Subcutaneous adipose tissue (tissue), 4 donors: Measurements from ENCODE around the gene ETS1. TPM values are rescaled to one million over a fixed set of nuclear protein-coding genes. Genes with fewer than 3 reads are reported as not detected.

ENCODE experiments used
- total RNA-seq, 4 donors: library from RNA; depleted of rRNA; stranded (reverse); fragments of >200 nt; gene quantifications; one replicate each; pipeline ENCODE4 v1.1.0, GENCODE V29; 2016
- TF ChIP-seq, protein P1 (sequence below): fragments of 450-650 bp; IDR thresholded peaks from one replicate; pipeline ENCODE4 v1.5.1; 2016; ENCODE audit warnings: low read depth, mild to moderate bottlenecking, control low read depth, antibody characterized with exemption, moderate library complexity

Gene ETS1
- total RNA-seq, 4 donors from 2014 or later: 57.6 to 149 (median 96.7) TPM

DNA sequence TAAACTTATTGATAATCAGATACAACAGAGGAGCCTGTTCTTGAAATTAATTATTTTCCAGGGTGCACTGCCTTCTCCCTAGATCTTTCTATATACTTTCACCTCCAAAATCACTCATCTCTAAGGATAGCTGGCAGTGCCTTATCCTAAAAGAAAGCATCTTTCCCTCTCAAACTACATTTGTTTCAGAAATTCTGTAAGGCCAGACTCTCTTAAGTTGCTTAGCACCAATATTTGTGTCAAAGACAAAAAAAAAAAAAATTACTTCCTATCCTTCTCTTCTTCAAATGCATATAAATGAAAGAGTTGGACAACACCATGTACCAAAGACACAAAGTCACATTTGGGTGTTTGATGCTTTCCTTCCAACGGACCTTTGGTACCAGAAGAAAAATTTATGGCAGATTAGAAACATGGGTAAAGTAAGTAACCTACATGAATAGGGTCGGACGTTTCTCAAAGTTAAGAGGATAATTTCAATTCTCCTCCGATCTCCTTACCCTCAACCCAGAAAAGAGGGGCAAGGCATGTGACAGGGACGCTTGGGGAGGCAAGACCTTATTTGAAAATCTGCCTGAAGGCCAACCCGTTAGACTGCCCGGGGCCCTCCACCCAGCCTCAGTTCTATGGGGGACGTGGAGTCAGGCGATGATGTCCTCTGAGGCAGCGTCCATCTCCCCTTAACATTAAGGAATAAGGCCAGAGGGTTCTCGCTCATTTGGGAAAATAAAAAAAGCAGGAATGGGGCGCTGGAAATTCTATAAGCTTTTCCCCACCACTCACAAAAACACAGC lies 66.3 kb downstream of the ETS1 start:
- TF ChIP-seq, protein P1, sequence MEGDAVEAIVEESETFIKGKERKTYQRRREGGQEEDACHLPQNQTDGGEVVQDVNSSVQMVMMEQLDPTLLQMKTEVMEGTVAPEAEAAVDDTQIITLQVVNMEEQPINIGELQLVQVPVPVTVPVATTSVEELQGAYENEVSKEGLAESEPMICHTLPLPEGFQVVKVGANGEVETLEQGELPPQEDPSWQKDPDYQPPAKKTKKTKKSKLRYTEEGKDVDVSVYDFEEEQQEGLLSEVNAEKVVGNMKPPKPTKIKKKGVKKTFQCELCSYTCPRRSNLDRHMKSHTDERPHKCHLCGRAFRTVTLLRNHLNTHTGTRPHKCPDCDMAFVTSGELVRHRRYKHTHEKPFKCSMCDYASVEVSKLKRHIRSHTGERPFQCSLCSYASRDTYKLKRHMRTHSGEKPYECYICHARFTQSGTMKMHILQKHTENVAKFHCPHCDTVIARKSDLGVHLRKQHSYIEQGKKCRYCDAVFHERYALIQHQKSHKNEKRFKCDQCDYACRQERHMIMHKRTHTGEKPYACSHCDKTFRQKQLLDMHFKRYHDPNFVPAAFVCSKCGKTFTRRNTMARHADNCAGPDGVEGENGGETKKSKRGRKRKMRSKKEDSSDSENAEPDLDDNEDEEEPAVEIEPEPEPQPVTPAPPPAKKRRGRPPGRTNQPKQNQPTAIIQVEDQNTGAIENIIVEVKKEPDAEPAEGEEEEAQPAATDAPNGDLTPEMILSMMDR: no peak

DNA sequence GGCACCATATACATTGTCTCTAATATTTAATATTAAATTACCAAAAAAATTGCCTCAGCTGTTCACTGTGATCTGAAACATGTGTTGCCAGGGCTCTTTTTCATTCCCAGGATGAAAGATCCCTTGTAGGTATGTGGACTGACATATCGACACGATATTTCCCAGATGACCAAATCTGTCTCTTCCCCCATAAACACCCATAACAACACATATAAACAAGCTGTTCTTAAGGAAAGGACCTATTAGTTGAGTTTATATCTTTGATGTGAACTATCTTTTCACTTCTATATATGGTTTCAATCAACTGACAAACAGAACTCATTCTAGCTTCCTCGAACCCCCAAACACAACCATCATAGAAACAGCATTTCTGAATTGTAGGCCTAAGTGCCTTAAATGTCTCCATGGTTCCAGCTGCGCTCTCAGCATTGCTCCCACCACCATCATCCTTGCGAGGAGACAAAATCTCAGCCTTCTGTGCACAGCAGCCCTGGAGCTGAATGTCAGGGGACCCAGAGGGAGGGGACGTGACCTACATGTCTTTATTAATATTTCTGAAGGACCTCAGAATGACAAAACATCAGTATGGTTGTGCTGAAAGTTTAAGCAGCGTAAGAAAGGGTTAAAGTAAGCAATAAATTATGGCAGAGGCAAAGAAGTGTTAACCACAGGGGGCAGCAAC lies 67.0 kb downstream of the ETS1 start:
- TF ChIP-seq, protein P1: no peak

DNA sequence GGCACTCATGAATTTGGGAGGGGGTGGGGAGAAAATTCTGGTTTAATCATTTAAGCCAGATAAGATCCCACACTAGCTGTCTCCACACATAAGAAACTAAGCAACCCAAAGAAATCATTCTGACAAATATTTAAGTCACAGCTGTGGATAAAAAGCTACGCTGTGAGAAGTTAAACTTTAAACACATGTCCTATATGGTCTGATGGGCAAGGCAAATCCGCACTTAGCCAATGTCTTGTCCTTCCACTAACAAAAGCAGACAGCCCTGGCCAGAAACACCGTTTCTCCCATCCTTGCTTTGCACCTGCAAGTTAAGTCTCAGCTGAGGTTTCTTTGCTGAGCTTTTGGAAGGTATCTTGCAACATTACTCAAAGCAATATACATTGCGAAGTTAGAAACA lies 68.0 kb downstream of the ETS1 start:
- TF ChIP-seq, protein P1: no peak

DNA sequence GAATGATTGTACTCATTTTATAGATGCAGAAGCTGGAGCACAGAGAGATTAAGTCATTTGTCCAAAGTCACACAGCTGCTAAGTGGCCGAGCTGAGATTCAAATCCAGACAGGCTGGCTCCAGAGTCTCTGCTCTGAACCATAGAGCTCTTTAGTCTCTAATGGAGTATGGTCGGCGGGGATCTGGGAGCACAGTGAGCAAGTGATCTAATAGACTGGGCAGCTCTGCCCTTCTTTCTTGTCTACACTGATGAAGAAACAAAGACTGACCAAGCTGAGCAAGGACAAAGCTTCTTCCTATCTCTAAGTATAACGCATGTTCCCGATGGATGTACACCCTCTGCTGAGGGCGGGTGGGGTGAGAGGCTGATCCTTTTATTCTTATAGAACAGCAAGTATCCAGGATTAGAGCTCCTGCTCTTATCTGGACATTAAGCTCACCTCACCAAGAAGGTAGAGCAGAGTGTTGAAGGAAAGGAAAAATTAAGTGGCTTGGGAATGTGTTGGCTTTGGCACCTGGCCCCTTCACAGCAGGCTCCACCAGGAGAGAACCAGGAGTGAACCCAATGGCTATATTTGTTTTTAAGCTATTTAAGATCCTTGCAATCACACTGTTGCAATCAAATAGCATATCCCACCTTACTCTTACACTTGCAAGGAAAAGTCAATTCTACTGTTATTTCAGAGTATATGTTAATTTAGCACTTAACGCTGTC lies 68.7 kb downstream of the ETS1 start:
- TF ChIP-seq, protein P1: no peak

DNA sequence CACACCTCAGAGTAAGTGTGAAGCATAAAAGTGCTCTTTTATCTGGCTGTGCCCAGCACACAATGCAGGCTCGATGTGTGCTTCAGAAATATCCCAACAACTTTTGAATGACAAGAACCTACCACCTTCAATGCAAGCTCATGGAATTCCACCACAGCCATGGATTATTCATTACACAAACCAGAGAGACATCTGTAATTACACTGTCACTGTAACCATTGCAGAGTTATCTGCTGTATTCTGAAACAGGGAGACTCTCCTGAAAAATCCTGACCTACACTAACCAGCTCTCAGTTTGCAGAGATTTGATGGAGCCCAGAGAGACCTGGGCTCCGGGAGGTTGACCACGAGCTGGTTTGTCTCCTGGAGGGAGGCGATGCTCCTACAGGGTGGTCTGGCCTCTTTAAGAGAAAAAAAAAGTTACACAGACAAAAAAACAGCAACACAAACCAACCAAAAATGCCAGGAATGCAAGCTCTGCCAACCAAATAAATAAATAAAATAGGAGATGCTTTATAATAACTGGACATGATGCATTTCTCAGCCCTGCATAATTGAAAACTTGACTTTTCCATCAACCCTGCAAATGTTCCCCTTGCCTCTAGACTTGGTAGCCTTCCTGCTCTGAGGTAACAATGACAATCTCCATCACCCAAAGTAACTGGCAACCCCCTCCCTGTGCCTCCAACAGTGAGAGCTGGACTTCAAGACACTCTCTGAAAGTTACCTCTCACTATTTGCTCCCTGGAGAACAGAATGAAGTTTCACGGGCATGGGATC lies 69.7 kb downstream of the ETS1 start:
- TF ChIP-seq, protein P1: no peak

DNA sequence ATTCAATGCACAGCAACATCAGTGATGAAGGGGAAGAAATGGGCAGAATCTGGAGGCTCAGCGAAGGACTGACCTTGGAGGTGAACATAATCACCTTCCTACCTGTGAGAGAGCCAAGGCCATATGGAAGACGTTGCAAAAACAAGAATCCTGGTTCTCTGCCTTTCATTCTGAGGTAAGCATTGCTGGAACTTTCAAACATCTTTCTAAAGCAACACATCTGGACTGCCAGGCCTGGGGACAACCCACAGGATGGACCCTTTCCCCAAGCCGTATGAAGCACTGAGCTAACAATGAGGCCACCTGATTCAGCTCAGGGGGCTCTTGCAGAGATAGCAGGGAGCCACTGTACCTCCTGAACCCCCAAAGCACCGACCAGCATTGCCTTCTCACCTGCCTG lies 70.5 kb downstream of the ETS1 start:
- TF ChIP-seq, protein P1: no peak
